Activated CD4-positive, alpha-beta T cell treated with anti-CD3 and anti-CD28 coated beads, Interleukin-10, Interleukin-2, amounts not matched to agents 100 ng/mL and 50 ng/mL, durations not matched to agents 16 hours and 8 hours (primary cell): Measurements from ENCODE around the gene TRIP13.
"Not testable (repeated sequence)": the region's sequence is repeated elsewhere in the genome, so short reads cannot be mapped to it uniquely, and the experiment has no call there.

Source experiments
- DNase-seq: peaks from one replicate; pipeline ENCODE4 v3.0.0-alpha.2; 2020

The TRIP13 gene

DNA sequence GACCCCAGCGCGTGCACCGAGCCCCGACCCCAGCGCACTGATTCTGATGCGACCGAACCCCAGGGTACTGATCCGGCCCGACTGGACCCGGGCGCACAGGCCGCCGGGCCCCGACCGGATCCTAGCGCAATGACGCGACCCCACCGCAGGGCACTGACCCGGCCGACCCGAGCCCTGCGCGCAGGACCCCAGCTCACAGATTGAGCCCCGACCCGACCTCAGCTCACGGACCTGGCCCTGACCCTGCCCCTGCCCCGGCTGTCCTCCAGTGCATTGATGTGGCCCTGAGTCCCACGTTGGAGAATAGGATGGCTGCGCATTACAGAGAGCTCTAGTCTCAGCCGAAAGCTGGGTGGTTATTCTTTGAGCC, 438 bp downstream of the TRIP13 start:
- no peak for DNase-seq

DNA sequence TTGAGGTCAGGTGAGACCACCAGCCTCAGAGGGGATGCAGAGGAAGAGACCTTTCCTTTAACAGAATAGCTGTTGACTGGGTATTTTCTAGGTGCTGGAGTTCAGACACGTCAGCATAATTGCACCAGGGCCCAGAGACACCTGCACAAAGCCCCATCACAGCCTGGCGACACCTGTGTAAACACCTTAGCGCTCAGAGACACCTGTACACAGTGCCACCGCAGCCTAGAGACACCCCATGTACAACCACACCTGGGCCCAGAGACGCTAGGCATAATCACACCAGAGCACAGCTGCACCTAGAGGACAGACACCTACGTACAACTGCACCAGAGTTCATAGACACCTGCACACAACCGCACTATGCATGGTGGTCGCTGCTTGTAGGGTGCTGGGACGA, 1.0 kb downstream of the TRIP13 start:
- DNase-seq, result no peak

DNA sequence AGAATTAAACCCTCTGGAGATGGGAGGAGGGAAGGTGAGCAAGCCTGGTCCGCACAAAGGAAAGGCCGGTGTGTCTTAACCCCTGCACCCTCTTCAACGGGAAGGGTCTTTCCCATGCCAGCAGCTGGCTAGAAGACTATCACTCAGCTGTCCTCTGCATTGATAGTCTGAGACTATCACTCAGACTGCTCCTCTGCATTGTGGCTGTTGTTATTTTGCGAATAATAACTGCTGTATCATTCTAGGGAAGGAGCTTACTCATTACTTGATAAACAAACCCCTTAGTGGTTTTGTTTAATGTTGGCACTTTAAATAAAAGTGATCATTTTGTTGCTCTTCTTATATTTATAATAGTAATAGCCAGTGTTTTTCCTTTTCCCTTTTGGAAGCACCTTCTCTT, 8.1 kb downstream of the TRIP13 start:
- no peak for DNase-seq

DNA sequence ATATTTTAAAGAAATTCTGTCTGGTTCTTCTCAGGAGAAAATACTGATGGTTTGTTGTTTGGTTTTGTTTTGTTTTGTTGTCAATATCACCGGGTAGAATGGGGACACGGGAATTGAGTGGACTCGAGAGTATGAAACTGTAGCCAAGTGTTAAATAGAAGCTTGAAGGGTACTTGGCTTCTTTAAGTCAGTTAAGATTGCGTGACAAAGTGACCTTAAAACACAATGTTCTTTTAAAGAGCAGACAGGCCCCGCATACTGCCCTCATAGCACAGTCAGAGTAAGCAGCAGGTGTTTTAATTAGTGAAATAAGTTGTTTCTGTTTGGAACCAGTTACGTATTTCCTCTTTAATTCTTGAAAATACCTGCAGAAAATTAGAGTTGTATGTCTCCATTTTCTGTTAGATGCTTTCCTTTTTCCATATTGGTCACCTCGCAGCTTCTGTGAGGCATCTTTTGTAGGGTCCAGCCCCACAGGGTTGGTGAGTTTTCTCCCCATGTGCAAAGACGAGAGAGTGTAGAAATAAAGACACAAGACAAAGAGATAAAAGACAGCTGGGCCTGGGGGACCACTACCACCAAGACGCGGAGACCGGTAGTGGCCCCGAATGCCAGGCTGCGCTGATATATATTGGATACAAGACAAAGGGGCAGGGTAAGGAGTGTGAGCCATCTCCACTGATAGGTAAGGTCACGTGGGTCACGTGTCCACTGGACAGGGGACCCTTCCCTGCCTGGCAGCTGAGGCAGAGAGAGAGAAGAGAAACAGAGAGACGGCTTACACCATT, 9.6 kb downstream of the TRIP13 start:
- DNase-seq, result no peak

GRCh38 chr5:903756-904096, 11.0 kb downstream of the TRIP13 start:
- DNase-seq, result no peak

- DNase-seq, result no peak
Measured at GRCh38 chr5:905139-905642, 12.5 kb downstream of the TRIP13 start.

DNA sequence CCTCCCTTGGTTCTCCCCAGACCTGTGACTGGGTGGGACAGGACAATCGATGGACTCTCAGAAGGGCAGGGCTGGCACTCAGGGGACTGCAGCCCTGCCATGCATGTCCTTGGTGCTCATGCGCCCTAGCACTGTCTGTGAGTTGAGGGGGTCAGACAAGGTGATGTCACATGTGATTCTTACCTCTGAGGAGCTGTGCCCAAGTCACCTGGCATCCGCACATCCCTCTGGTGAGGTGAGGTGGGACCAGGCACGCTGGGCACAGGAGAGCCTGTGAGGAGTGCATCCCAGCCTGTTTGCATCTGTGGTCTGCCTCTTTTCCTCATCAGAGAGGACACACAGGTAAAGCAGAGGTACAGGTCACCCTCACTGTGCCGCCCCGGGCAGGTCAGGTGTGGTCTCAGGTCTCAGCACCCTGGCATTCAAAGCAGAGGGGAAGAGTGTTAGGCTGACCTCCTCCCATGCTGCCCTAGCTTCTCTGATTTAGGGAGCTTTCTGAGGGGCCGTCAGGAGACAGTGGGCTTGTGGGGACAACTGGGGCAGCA, 14.8 kb downstream of the TRIP13 start:
- no peak for DNase-seq

- DNase-seq, result no peak
Measured at GRCh38 chr5:908172-908571, 15.5 kb downstream of the TRIP13 start.

DNA sequence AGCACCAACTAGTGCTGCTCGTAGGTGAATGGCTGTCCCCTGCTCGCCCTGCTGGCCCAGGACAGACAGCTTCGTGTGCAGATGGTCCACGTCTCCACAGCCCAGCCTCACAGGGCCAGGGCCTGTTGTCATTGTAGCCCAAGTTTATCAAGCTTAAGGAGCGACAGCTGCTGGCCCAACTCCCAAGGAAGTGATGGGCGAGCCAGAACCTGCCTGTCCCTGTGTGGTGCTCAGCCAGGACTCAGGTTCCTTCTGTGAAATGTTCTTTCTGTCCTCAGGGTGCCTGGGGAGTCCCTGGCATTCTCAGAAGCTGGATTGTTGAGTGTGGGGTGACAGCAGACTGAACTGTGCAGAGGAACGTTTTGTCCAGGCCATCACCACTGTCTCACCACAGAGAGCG, 16.4 kb downstream of the TRIP13 start:
- DNase-seq, result no peak

DNA sequence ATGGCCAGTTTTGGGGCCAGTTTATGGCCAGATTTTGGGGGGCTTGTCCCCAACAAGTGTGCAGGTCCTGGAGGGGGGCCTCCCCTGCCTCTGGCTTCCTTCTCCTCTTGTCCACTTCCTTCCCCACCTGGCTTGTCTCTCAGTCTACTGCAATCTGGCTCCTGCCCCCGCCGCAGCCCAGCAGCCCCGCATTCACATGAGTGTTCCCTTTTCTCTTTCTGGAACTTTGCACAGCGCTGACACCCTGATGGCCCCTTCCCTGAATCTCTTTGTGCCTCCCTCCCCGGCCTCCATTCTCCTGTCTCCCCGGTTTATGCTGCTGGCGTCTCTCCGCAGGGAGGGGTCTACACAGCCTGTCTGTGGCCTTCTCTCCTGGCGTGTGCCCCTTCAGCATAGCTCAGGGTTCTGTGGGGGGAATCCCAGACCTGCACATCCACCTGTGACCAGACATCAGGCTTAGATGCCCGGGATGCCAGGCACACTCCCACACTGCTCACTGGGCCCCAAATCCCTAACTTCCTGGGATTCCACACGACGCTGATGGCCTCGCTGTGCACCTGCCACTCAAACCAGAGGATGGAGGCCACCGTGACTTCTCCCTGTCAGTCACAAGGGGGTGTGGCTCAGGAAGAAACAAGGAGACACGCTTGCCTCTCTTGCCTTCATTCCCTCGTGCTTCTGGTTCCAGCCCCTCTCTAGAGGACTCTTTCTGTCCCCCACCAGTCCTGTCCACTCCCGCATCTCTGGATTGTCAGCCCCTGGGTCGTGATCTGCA, 17.5 kb downstream of the TRIP13 start:
- no peak for DNase-seq

- DNase-seq, result no peak
Measured at GRCh38 chr5:910769-911160, 18.1 kb downstream of the TRIP13 start.

DNA sequence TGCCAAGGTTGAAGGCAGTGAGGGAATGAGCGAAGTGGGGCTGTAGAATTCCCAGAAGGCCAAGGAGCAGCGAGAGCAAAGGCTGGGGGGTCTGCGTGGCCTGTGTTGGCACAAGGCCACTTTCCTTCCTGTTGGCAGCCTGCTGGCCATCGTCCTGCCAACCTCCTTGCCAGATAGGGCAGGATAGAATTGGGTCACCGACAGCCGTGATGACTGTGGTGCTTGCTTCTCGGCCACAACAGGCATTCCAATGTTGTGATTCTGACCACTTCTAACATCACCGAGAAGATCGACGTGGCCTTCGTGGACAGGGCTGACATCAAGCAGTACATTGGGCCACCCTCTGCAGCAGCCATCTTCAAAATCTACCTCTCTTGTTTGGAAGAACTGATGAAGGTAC, 18.9 kb downstream of the TRIP13 start:
- DNase-seq, result no peak

GRCh38 chr5:912280-913091, 19.8 kb downstream of the TRIP13 start:
- DNase-seq, result peak; percentile 79

- DNase-seq, result no peak
Measured at GRCh38 chr5:914174-914573, 21.5 kb downstream of the TRIP13 start.

- no peak for DNase-seq
Measured at GRCh38 chr5:914612-915011, 21.9 kb downstream of the TRIP13 start.

GRCh38 chr5:915346-915745, 22.7 kb downstream of the TRIP13 start:
- not testable (repeated sequence) for DNase-seq

GRCh38 chr5:915946-916345, 23.3 kb downstream of the TRIP13 start:
- no peak for DNase-seq

GRCh38 chr5:916441-917293, 24.0 kb downstream of the TRIP13 start:
- DNase-seq, result no peak

GRCh38 chr5:918717-919116, 26.0 kb downstream of the TRIP13 start:
- DNase-seq, result not testable (repeated sequence)

DNA sequence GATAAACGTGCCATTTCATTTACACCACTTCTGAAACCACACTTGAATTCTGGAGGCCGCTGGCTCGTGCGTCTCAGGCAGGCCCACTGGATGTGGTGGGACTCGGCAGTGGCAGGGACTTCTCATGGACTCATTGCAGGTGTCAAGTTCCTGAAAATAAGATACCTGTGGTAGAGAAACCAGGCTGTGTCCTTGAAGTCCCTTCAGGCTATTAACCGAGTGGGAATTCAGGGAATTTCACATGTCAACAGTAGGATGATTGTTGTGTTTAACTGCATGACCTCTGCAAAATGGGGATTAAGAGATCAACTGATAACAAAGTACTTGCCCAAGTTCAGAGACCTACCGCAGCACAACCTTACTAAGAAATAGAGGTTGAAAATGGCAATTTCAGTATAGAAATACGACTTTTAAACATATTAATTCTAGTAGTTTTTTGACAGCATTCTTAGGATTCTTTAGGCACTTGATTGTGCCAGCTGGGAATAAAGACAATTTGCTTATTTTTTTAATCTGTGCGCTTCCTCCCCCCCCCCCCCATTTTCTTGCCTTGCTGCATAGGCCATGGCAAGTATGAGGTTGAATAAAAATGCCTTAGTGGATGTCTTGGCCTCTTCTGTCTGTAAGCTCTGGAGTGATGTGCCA, 26.8 kb downstream of the TRIP13 start:
- DNase-seq, result no peak

DNA sequence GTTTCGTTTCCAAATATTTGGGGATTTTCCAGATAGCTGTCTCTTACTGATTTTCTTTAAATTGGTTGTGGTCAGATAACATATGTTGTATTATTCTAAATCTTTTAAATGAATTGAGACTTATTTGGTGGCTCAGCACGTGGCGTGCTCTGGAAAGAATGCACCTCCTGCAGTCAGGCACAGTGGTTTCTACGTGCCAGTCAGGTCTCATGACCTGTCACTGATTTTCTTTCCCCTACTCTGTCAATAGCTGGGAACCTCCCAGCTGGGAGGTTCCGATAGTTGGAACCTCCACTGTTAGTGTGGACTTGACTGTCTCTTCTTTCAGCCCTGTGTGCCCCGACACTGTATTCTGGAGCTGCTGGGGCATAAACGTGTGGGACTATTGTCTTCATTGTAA, 27.6 kb downstream of the TRIP13 start:
- DNase-seq, result no peak
